ENCODE measurements around the gene SPEM1. TPM values are rescaled to one million over a fixed set of nuclear protein-coding genes. Genes with fewer than 3 reads are reported as not detected.
A peak's percentile ranks its signal among the peaks of the same experiment; 100 is the strongest.

The SPEM1 gene
- total RNA-seq, 2 experiments from 2014 or later = not detected

DNA sequence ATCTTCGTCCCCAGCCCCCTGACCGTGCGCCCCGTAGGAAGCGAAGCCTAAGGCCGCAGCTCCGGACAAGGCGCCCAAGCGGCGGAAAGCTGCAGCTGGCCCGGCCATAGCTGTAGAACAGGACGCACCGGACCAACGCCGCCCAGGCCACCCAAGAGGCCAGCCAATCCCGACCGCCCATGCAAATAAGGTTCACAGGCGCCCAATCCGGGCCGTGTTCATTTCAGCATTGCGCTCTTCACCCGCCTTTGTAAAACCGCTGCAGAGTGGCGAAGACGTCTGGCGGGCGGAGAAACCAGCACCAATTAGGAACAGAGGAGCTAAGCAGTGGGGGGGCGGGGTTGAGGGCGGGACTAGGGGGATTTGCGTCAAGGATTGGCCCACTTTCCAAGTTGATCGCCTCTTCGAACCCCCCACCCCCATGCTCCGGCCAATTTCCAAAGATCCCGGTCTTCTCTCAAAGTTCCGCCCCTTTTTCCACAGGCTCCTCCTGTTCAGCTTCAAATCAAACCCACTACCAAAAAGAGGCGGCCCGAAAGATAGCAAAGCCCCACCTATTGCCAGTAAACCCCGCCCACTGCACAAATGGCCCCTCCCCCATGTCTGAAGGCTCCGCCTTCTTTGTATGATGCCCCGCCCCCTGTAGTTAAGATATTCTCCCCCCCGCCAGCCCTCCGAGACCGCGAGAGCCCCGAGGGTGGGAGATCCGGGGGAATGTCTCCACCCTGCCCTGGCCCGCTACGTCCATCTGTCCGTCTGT, 16.0 kb upstream of the SPEM1 start, which contains the start of gene TMEM256:
TMEM256 (minus strand) TSS at position 121 of the 760 bp plus-strand sequence; CDS start at position 108, 13 bp downstream.
- Mint-ChIP-seq H3K36me3 (ENCODE audit: low read depth) (peaks cover 7% of the 10 kb centered on the region), H3K27ac (peak within 1 kb of the TSS; percentile 91), H3K4me3 (peak within 1 kb of the TSS; percentile 95), H3K9me3 (no peaks in the 10 kb centered on the region), H3K4me1 (peaks cover 27% of the 10 kb centered on the region), H3K27me3 (peaks cover 15% of the 10 kb centered on the region)
- CTCF ChIA-PET = interaction anchor here (0.6 to 3.4 kb wide), 7 partner anchors 10 to 687 kb away, joined by 3 to 18 read pairs (median 4); partner anchors contain the start of gene TMEM102
- POLR2A ChIA-PET = interaction anchor here (0.8 to 3.0 kb wide), 17 partner anchors 10 to 453 kb away, joined by 3 to 24 read pairs (median 6); partner anchors contain the start of genes ACAP1, MPDU1, NAA38 and PLSCR3
- peak; percentile 98 for DNase-seq

- H3K27me3 Mint-ChIP-seq = peaks cover 19% of the 10 kb centered on the region
- DNase-seq = no peak
- H3K36me3 Mint-ChIP-seq (ENCODE audit: low read depth) = peaks cover 4% of the 10 kb centered on the region
- CTCF ChIA-PET = interaction anchor here (0.8 to 3.4 kb wide), 4 partner anchors 16 to 184 kb away, joined by 3 to 18 read pairs (median 5); partner anchors contain the start of gene TMEM102
- peak overlapping the region; percentile 95 for H3K4me3 Mint-ChIP-seq
- peaks cover 25% of the 10 kb centered on the region for H3K4me1 Mint-ChIP-seq
- H3K27ac Mint-ChIP-seq = peak overlapping the region; percentile 91
- no peaks in the 10 kb centered on the region for H3K9me3 Mint-ChIP-seq
- POLR2A ChIA-PET = interaction anchor here (0.8 to 3.0 kb wide), 14 partner anchors 9 to 282 kb away, joined by 3 to 24 read pairs (median 6); partner anchors contain the start of genes ACAP1, MPDU1, PLSCR3 and POLR2A
Measured at GRCh38 chr17:7404737-7405349, 15.3 kb upstream of the SPEM1 start.

DNA sequence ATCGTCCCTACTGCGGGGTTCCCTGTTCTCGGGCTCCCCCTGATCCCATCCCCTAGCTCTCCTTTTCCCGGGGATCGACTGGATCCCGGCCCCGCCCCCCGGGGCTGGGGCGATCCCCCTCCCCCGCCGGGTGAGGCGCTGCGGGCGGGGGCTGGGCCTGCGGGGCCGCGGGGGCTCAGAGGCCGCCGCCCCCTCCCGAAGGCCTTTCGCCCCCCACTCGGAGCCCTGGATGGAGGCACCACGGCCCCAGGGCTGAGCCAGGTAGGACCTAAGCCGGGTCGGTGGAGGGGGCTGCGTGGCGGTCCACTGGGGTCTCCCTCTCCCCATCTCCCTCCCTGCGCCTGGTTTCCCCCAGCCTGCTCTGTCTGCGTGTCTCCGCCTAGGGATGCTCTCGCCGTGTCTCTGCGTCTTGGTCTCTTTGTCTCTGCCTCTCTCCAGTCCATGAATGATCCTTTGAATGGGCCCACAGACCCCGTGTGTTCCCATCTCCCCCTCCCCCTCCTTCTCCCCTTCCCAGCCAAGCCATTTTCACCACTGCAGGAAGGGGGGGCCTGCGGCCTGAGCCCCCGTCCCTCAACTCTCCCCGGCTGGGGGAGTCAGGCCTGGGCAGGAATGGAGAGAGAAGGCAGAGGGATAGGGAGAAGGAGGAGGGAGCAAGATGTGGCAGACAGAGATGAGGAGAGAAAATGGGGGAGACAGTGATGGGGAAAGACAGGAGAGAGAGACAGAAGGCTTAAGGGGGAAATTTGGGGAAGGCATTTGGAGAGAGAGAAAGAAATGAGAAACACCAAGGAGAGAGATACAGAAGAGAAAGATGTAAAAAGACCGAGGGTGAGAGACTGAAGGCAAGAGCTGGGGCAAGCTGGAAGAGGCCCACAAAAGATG, 14.5 kb upstream of the SPEM1 start:
- ChIA-PET CTCF (no interaction called here), POLR2A (interaction anchor here (1.3 to 2.9 kb wide), 3 partner anchors 69 to 178 kb away, joined by 3 to 10 read pairs (median 6); partner anchors contain the start of genes ACAP1, MPDU1 and POLR2A)
- H3K36me3 Mint-ChIP-seq (ENCODE audit: low read depth) = peaks cover 4% of the 10 kb centered on the region
- peaks cover 19% of the 10 kb centered on the region for H3K27me3 Mint-ChIP-seq
- no peak for DNase-seq
- H3K27ac Mint-ChIP-seq = no peak overlapping the region
- H3K9me3 Mint-ChIP-seq = no peaks in the 10 kb centered on the region
- H3K4me1 Mint-ChIP-seq = peaks cover 24% of the 10 kb centered on the region
- peak overlapping the region; percentile 75 for H3K4me3 Mint-ChIP-seq

- Mint-ChIP-seq H3K36me3 (ENCODE audit: low read depth) (peaks cover 4% of the 10 kb centered on the region), H3K4me3 (peak overlapping the region; percentile 46), H3K9me3 (no peaks in the 10 kb centered on the region), H3K4me1 (peaks cover 24% of the 10 kb centered on the region), H3K27me3 (peaks cover 19% of the 10 kb centered on the region), H3K27ac (no peak overlapping the region)
- POLR2A ChIA-PET = no interaction called here
- DNase-seq = no peak
- CTCF ChIA-PET = interaction anchor here (1.7 kb wide), 1 partner anchor 30 kb away, joined by 4 read pairs; no protein-coding TSS in a partner anchor
Measured at GRCh38 chr17:7406235-7406825, 13.8 kb upstream of the SPEM1 start.

GRCh38 chr17:7407082-7407481, 13.0 kb upstream of the SPEM1 start:
- H3K4me1 Mint-ChIP-seq = peaks cover 21% of the 10 kb centered on the region
- no peaks in the 10 kb centered on the region for H3K9me3 Mint-ChIP-seq
- ChIA-PET CTCF (interaction anchor here (1.7 kb wide), 1 partner anchor 30 kb away, joined by 4 read pairs; no protein-coding TSS in a partner anchor), POLR2A (no interaction called here)
- DNase-seq = no peak
- no peak overlapping the region for H3K27ac Mint-ChIP-seq
- H3K4me3 Mint-ChIP-seq = no peak overlapping the region
- H3K36me3 Mint-ChIP-seq (ENCODE audit: low read depth) = no peaks in the 10 kb centered on the region
- H3K27me3 Mint-ChIP-seq = peaks cover 19% of the 10 kb centered on the region

DNA sequence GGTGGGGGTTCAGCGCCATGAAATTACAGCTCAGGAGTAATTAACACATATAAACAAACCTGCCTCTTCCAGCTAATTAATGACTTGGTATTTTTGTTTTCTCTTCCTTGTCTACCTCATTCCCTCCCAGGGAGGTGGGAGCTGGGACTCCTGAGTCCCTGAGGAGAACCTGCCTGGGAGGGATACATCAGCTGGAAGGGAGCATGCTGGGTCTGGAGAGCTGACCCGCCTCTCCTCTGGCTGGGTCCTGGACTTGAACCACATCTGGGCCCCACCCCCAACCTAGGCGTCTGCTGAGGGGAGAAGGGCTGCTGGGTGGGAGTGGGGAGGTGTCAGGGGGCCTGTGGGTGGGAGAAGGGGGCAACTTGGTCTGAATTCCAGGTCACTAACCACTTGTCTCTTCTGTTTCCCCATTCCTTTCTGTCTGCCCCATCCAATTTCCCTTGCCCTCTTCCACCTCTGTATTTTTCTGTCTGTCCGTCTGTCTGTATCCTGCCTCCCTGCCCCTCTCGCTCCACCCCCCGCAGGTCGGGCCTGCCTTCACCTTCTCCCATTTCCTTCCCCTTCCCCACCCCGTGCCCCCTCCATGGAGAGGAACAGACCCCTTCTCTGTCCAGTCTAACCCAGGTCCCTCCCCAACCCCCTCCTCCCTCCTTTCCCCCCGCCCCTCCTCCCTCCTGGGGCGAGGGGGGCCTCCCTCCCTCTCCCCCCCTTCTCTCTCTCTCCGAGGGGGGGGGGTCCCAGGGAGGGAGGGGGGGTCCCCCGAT, 12.5 kb upstream of the SPEM1 start, which contains the start of gene NLGN2:
NLGN2 (plus strand) TSS at position 361 of the 767 bp plus-strand sequence. CDS start 411 bp downstream, outside the sequence.
- peaks cover 21% of the 10 kb centered on the region for H3K4me1 Mint-ChIP-seq
- DNase-seq = no peak
- POLR2A ChIA-PET = no interaction called here
- CTCF ChIA-PET = interaction anchor here (1.7 kb wide), 1 partner anchor 29 kb away, joined by 4 read pairs; no protein-coding TSS in a partner anchor
- no peaks in the 10 kb centered on the region for H3K9me3 Mint-ChIP-seq
- H3K27me3 Mint-ChIP-seq = peaks cover 19% of the 10 kb centered on the region
- no peak within 1 kb of the TSS for H3K4me3 Mint-ChIP-seq
- no peak within 1 kb of the TSS for H3K27ac Mint-ChIP-seq
- H3K36me3 Mint-ChIP-seq (ENCODE audit: low read depth) = no peaks in the 10 kb centered on the region

DNA sequence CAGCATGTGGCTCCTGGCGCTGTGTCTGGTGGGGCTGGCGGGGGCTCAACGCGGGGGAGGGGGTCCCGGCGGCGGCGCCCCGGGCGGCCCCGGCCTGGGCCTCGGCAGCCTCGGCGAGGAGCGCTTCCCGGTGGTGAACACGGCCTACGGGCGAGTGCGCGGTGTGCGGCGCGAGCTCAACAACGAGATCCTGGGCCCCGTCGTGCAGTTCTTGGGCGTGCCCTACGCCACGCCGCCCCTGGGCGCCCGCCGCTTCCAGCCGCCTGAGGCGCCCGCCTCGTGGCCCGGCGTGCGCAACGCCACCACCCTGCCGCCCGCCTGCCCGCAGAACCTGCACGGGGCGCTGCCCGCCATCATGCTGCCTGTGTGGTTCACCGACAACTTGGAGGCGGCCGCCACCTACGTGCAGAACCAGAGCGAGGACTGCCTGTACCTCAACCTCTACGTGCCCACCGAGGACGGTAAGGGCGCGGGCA, 11.8 kb upstream of the SPEM1 start:
- POLR2A ChIA-PET = no interaction called here
- no peak overlapping the region for H3K4me3 Mint-ChIP-seq
- CTCF ChIA-PET = interaction anchor here (0.6 to 1.7 kb wide), 2 partner anchors 26 to 28 kb away, joined by 4 read pairs; no protein-coding TSS in a partner anchor
- no peaks in the 10 kb centered on the region for H3K36me3 Mint-ChIP-seq (ENCODE audit: low read depth)
- H3K4me1 Mint-ChIP-seq = peaks cover 15% of the 10 kb centered on the region
- no peaks in the 10 kb centered on the region for H3K9me3 Mint-ChIP-seq
- peak; percentile 38 for DNase-seq
- no peak overlapping the region for H3K27ac Mint-ChIP-seq
- peaks cover 19% of the 10 kb centered on the region for H3K27me3 Mint-ChIP-seq

GRCh38 chr17:7408863-7409262, 11.3 kb upstream of the SPEM1 start:
- ChIA-PET CTCF (interaction anchor here (0.6 kb wide), 1 partner anchor 27 kb away, joined by 4 read pairs; no protein-coding TSS in a partner anchor), POLR2A (no interaction called here)
- Mint-ChIP-seq H3K4me1 (peaks cover 14% of the 10 kb centered on the region), H3K36me3 (ENCODE audit: low read depth) (no peaks in the 10 kb centered on the region), H3K27me3 (peaks cover 19% of the 10 kb centered on the region), H3K4me3 (no peak overlapping the region), H3K27ac (no peak overlapping the region), H3K9me3 (no peaks in the 10 kb centered on the region)
- no peak for DNase-seq

DNA sequence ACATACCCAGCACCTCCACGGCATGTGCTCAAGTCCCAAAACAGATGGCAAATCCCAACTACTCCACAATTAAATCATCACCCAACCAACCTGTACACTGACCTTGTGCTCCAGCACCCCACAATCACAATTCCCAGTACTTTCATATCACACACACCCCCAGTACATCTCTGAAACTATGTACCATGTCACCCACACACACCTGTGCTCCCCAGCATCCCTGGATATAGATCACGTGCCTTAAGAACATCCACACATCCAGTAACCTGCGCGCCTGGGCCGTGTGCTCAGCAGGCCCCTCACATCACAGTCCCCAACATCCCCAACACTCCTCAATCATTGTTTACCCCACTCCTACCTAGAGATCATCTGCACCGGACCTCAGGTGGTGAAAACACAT, 10.4 kb upstream of the SPEM1 start:
- peaks cover 14% of the 10 kb centered on the region for H3K4me1 Mint-ChIP-seq
- H3K9me3 Mint-ChIP-seq = no peaks in the 10 kb centered on the region
- H3K27me3 Mint-ChIP-seq = peaks cover 19% of the 10 kb centered on the region
- no peak for DNase-seq
- H3K27ac Mint-ChIP-seq = no peak overlapping the region
- H3K4me3 Mint-ChIP-seq = no peak overlapping the region
- POLR2A ChIA-PET = interaction anchor here (0.9 kb wide), 1 partner anchor 15 kb away, joined by 4 read pairs; the partner anchor contains the start of gene SPEM2
- CTCF ChIA-PET = no interaction called here
- H3K36me3 Mint-ChIP-seq (ENCODE audit: low read depth) = no peaks in the 10 kb centered on the region

- H3K4me1 Mint-ChIP-seq = peaks cover 10% of the 10 kb centered on the region
- ChIA-PET CTCF (no interaction called here), POLR2A (interaction anchor here (1.1 kb wide), 1 partner anchor 13 kb away, joined by 3 read pairs; no protein-coding TSS in a partner anchor)
- H3K9me3 Mint-ChIP-seq = no peaks in the 10 kb centered on the region
- peaks cover 14% of the 10 kb centered on the region for H3K27me3 Mint-ChIP-seq
- DNase-seq = no peak
- H3K27ac Mint-ChIP-seq = no peak overlapping the region
- no peak overlapping the region for H3K4me3 Mint-ChIP-seq
- H3K36me3 Mint-ChIP-seq (ENCODE audit: low read depth) = no peaks in the 10 kb centered on the region
Measured at GRCh38 chr17:7410634-7411426, 9.3 kb upstream of the SPEM1 start.

DNA sequence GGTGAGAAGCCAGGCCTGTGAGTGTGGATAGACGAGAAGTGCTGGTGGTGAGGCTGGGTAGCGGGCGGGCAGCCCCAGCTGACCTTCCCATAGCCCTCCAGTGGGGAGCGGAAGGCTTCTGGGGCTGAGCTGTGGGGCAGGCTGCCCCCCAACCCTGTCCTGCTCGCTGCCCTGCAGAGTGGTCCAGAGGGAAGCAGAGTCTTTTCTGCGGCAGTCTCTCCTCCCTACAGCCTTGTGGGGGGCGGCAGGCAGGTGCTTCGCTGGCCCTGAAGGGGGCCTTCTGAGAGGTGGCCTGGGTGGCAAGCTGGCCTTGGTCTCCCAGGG, 8.7 kb upstream of the SPEM1 start:
- Mint-ChIP-seq H3K36me3 (ENCODE audit: low read depth) (no peaks in the 10 kb centered on the region), H3K4me3 (no peak overlapping the region), H3K4me1 (peaks cover 9% of the 10 kb centered on the region), H3K27ac (no peak overlapping the region), H3K9me3 (no peaks in the 10 kb centered on the region), H3K27me3 (peaks cover 9% of the 10 kb centered on the region)
- DNase-seq = no peak
- ChIA-PET POLR2A (interaction anchor here (1.1 kb wide), 1 partner anchor 13 kb away, joined by 3 read pairs; no protein-coding TSS in a partner anchor), CTCF (no interaction called here)

Data from activated CD4-positive, alpha-beta memory T cell treated with anti-CD3 and anti-CD28 coated beads, Interleukin-2, amount 10 ng/mL, durations not matched to agents 7 days and 5 days (primary cell).